ENCODE results near the gene ADAMTS16.

Gene ADAMTS16

GRCh38 chr5:5287419-5287818, 147.3 kb downstream of the ADAMTS16 start:
- no peak for DNase-seq (ENCODE audit: low read depth)

GRCh38 chr5:5288201-5288600, 148.1 kb downstream of the ADAMTS16 start:
- DNase-seq (ENCODE audit: low read depth) = no peak

- no peak for DNase-seq (ENCODE audit: low read depth)
These were observed 149.4 kb downstream of the ADAMTS16 start for GRCh38 chr5:5289537-5289936.

DNA sequence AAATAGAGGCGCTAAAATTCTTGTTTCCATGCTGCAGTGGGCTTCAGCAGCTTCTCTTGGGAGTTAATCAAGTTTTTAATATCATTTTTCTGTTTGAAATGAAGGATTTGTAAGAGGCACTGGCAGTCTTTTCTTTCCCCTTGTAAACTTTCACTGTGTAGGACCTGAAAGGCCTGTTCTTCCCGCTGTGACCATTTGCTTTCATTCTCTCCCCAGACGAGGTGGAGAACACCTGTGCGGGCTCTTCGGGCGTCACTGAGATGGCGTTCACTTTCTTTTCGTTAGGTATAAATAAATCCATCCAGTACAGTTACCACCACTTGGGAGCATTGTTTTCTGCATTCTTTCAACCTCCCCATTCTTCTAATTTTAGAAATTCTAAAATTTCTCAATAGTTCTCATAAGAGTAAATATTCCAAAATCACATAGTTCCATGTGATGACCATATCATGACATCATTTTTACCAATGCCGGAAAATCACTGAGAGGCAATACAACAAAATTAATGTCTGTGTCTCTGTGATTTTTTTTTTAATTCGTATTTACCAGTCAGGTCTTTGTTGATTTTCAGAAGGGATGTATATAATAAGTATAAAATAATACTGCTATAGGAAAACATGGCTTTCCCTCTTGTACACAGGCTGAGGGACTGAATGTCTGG, 150.7 kb downstream of the ADAMTS16 start:
- DNase-seq (ENCODE audit: low read depth) = no peak

- no peak for DNase-seq (ENCODE audit: low read depth)
These were observed 151.2 kb downstream of the ADAMTS16 start for GRCh38 chr5:5291357-5291756.

DNA sequence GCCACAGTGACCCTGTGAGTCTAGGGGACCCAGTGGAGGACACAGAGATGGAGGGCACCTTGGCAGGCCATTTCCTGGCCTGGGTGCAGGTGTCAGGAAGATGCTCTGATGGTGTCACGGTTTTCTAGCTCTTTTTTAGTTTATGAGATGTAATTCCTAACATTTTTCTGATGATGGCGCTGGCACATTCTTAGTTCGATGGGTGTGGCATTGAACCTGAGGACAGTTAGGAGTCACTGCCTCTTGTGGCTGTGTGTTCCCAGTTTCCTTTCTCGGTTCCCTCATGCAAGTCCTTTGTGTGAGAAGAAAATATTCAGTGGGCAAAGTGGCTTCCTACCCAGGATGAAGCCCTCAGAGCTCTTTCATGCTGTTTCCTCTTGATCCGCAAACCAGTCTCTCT, 152.9 kb downstream of the ADAMTS16 start:
- DNase-seq (ENCODE audit: low read depth) = no peak

DNA sequence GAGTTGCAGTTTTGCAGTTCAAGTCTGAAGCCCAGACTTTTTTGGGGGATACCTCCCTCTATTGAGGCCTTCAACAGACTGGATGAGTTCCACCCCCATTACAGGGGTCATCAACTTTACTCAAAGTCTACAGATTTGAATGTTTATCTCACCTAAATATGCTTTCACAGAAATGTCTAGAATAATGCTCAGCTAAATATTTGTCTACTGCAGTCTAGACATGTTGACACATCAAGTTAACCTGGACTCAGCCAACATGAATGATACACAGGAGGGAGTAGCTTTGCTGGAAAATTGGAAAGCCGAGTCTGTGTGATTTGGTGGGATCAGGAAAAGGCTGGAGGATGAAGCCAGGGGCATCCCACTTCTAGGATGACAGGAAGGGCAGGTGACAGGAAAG, 154.3 kb downstream of the ADAMTS16 start:
- DNase-seq (ENCODE audit: low read depth) = no peak

DNA sequence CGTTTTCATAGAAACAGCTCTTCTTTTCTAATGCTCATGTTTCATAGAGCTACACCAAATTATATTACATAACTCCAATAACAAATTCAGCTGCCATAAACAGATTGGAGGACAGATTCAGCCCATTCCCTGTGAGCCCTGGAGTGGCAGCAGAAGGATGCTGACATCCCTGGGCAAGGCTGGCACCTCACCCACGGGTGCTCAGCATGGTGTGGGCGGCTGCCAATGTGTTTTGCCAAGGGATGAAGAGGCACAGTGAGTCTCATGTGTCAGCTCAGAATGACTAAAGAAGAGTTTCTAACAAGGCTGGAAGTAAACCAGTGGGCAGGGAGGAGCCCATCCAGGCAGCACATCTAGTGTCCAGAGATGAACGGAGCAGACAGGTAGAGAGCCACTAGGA, 155.2 kb downstream of the ADAMTS16 start:
- DNase-seq (ENCODE audit: low read depth) = no peak

DNA sequence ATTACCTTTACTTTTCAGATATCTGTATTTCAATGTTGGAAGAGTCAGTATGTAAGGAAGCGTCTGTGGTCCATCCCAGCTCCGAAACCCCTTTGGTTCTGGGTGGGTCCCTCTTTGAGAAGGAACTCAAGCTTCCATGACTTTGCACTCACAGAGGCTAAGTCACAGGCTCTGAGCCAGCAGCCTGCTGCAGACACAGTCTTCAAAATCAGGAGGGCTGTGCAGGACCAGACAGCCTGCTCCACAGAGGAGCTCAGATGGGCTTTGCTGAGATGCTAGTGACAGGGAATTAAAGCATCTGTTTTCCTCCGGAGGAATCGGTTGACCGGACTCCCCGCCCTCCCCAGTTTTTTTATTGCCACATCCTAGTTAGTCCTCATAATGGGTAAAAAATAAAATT, 155.9 kb downstream of the ADAMTS16 start:
- DNase-seq (ENCODE audit: low read depth) = no peak

DNA sequence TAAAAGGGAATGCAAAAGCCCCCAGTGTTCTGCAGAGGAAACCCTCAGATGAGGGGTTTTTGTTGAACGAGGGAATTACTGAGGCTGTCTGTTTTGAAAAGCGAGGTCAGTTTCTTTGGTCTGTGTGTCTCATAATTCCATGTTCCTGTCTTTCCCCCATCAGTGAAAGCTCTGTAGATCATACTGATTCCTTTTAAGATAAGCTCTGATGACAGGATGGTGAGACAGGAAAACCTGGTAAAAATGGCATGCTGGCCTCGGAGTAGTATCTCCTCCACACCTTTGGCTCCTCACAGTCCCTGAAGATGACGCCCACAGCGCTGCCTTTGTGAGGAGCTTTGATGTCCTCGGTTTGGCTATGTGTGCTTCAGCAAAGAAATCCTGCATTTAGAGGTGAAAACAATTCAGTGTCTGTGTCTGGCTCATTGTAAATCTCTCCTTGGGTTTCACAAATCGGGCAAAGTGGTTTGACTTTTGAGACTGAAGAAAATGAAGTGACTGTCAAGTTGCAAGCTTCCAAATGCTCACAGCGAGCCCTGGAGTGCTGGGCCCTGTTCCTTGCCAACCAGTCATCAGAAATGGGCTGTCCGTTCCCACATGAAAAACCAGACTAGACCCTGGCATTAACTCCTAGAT, 157.4 kb downstream of the ADAMTS16 start:
- DNase-seq (ENCODE audit: low read depth) = no peak

GRCh38 chr5:5298068-5298633, 158.0 kb downstream of the ADAMTS16 start:
- no peak for DNase-seq (ENCODE audit: low read depth)

DNA sequence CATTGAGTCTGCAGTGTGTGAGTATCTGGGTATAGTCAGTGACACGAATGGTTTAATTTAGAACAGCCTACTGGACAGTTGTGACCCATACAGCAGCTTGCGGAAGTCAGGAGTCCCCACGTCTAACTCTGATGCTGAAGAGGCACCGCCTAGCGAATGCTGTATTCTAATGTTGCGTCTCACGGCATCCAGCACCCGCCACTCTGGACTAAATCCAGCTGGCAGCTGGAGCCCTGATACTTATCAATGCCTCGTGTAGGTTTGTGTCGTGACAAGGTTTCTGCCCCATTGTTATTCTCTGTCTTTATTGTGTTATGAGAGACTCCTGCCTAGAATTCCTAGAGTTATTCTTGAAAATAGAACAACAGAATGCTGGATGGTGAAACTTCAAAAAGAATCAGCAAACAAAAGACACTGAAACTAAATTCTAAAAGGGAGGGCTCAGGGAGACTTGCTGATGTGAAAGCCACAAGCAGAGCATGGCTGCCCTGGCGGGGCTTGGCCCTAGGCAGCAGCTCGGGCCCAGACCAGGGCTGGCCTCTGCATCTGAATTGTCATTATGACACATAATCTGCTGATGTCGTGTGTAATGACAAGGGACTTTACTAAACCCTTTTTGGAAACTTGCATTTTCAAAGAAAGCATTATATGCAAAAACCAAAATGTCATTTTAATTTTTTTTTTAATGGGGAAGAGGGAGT, 158.9 kb downstream of the ADAMTS16 start:
- no peak for DNase-seq (ENCODE audit: low read depth)

DNA sequence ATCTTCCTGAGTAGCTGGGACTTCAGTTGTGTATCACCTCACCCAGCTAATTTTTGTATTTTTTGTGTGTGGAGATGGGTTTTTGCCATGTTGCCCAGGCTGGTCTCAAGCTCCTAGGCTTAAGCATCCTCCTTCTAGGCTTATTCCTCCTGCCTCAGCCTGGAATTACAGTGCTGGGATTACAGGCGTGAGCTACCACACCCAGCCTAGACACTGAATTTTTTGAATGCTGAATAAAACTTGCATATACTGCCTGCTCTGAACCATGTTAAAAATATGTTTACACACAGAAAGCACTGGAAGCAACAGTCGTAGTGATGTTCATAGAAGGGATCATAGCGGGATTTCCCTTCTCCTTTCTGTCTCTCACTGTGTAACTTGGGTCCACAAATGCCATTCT, 161.0 kb downstream of the ADAMTS16 start:
- no peak for DNase-seq (ENCODE audit: low read depth)

DNA sequence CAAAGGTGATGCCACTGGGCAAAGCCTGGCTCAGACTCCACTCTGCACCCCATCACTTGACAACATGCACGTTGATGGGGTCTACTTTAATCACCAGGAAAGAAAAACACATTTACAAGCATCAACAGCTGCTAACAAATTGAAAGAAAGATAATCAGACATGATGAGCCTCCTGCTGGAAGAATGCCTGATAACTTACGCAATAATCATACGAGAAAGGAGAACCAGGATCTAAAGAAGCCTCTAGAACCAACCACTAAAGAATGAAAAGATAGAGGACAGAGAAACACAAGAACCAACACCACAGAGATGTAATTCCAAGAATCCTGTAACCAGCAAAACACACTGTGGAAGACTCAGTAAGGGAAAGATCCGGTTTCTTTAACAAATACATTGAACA, 162.1 kb downstream of the ADAMTS16 start:
- DNase-seq (ENCODE audit: low read depth) = no peak

DNA sequence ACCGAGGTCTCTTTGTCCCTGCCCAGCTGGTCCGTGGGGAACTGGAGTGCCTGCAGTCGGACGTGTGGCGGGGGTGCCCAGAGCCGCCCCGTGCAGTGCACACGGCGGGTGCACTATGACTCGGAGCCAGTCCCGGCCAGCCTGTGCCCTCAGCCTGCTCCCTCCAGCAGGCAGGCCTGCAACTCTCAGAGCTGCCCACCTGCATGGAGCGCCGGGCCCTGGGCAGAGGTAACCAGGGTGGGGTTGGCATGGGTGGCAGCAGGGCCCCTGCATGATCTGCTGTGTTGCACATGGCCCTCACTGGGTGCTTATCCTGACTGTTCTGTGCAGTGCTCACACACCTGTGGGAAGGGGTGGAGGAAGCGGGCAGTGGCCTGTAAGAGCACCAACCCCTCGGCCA, 163.1 kb downstream of the ADAMTS16 start:
- DNase-seq (ENCODE audit: low read depth) = no peak

DNA sequence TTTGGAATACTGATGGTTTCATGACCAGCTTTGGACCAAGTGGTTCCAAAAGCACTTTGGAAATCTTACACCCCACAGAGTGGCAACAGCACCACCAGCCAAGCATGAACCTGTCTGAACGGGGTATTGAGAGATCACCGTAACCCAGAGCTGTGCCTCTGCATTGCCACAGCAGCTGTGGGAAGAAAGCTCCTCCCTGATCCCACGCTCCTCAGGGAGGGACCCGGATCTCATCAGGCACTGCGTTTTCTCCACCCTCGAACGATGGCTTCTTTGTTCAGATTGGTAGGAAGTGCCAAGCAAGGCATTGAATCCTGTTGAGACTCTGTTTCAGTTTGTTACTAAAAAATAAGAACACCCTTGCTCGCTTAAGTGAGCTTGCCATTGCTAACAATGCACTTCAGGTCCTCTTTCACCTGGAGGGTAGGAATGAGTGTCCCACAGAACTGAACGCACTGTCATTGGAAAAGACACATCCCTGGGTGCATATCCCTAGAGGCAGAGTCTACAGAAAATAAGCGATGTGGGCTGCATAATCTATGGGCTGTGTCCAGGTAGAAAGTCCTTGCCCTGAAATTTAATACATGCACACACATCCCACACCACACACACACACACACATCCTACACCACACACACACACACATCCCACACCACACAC, 164.4 kb downstream of the ADAMTS16 start:
- no peak for DNase-seq (ENCODE audit: low read depth)

DNA sequence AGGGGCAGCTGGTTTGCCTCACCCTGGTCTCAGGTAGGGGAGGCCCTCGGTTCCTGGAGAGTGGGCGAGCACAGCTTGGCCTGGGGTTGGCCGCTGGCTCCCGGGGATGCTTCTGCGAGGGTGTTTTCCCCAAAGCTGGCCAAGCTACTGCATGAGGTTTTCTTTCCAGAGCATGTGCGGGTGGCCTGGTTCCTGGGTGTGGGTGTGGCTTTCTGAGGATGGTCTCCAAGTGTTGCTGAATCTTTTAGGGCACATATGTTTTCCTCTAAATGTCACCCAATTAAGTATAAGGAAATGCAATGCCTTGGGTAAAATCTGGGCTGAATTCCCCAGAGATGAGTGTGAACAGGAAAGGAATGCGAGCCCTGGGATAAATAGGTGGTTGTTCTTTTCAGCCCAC, 166.6 kb downstream of the ADAMTS16 start:
- no peak for DNase-seq (ENCODE audit: low read depth)

DNA sequence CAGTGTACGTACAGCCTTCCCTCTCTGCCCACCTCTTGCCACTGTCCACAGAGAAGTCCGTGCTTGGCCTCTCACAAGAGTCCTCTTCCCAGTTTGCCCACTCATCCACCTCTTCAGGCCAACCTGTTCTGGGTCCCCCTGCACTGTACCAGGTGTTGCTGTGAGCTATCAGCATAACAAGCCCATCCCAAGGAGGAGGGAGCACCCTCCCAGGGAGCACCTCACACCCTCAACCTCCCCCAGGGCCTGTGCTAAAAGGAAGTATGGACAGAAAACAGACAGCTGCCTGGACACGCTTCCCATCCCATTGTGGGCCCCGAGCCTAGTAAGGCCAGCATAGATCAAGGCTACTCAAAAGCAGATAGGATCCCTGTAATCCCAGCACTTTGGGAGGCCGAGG, 168.2 kb downstream of the ADAMTS16 start:
- DNase-seq (ENCODE audit: low read depth) = no peak

DNA sequence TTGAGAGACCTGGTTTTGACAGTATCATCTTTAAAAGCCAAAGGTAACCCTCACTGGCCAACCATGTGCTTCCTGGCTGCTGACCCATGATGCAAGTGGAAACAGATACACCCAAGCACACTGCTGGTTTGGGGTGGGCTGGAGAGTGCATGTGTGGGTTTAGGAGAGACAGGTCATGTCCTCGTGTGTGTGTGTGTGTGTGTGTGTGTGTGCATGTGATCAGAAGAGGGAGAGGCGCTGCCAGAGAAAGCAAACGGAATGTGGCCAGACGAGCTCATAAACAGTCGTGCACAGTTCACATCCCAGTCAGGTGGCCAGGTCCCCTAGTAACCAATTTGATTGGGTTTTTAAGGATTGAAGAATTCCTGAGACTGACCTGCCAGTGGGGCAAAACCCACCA, 169.5 kb downstream of the ADAMTS16 start:
- DNase-seq (ENCODE audit: low read depth) = no peak

- no peak for DNase-seq (ENCODE audit: low read depth)
These were observed 173.0 kb downstream of the ADAMTS16 start for GRCh38 chr5:5313101-5313635.

- DNase-seq (ENCODE audit: low read depth) = no peak
These were observed 174.0 kb downstream of the ADAMTS16 start for GRCh38 chr5:5314166-5314565.

DNA sequence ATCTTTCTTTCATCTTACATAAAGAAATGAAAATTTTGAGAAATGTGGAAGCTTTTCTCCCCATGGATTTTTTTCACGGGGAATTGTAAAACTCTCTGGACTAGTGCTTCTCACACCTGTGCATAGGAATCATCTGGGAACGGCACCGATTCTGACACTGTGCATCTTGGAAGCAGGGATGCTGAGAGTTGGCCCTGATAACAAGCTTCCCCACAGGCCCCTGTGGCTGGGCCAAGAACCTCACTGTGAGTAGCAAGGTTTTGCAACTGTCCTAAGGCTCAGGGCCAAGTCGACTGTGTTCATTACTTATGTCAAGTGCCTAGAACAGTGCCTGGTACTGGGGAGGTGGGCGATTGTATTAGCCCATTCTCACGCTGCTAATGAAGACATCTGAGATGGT, 174.5 kb downstream of the ADAMTS16 start:
- no peak for DNase-seq (ENCODE audit: low read depth)

Measured in activated T-cell treated with anti-CD3 and anti-CD28 coated beads for 24 hours (primary cell).